Loucy (cell line): ENCODE results near the gene OSBPL2.

Experiments
- H2AFZ ChIP-seq: fragments of 200-600 bp; sonication (generic); 2 replicates; pipeline ENCODE4 v1.6.0; 2016; ENCODE audit warnings: antibody characterized with exemption, mild to moderate bottlenecking, low read length, moderate library complexity
- H3F3A ChIP-seq: fragments of 200-600 bp; 2 replicates; pipeline ENCODE4 v1.6.0; 2016; ENCODE audit warnings: antibody characterized with exemption, low read depth, mild to moderate bottlenecking
- H3K27me3 ChIP-seq: fragments of 200-600 bp; sonication (generic); 2 replicates; pipeline ENCODE4 v1.6.1; 2014; ENCODE audit warnings: low read length, mild to moderate bottlenecking; ENCODE audit not compliant: insufficient read depth, poor library complexity, severe bottlenecking
- H3K36me3 ChIP-seq: fragments of 200-600 bp; sonication (generic); 2 replicates; pipeline ENCODE4 v1.6.1; 2016; ENCODE audit warnings: low read length; ENCODE audit not compliant: insufficient read depth
- H3K4me1 ChIP-seq: fragments of 200-600 bp; sonication (generic); 2 replicates; pipeline ENCODE4 v1.5.1; 2014; ENCODE audit warnings: low read length, mild to moderate bottlenecking; ENCODE audit not compliant: insufficient read depth, poor library complexity, severe bottlenecking
- H3K4me2 ChIP-seq: fragments of 200-600 bp; sonication (generic); 2 replicates; pipeline ENCODE4 v1.6.0; 2014; ENCODE audit warnings: antibody characterized with exemption, low read length, low read depth, mild to moderate bottlenecking; ENCODE audit not compliant: poor library complexity, severe bottlenecking
- H3K4me3 ChIP-seq: fragments of 200-600 bp; sonication (generic); 2 replicates; pipeline ENCODE4 v1.5.1; 2014; ENCODE audit warnings: low read length, mild to moderate bottlenecking, mixed read lengths; ENCODE audit not compliant: poor library complexity, severe bottlenecking
- H3K79me2 ChIP-seq: fragments of 200-600 bp; sonication (generic); 2 replicates; pipeline ENCODE4 v1.6.1; 2014; ENCODE audit warnings: low read length; ENCODE audit not compliant: insufficient read depth
- H3K9ac ChIP-seq: fragments of 200-600 bp; sonication (generic); 2 replicates; pipeline ENCODE4 v1.6.0; 2014; ENCODE audit warnings: mild to moderate bottlenecking, low read depth, low read length, moderate library complexity; ENCODE audit not compliant: poor library complexity, severe bottlenecking
- H3K9me2 ChIP-seq: fragments of 200-600 bp; sonication (generic); replicated peaks from 2 replicates; pipeline ENCODE4 v1.6.1; 2016; ENCODE audit warnings: low read depth, low read length, mixed read lengths
- H3K9me3 ChIP-seq: fragments of 200-600 bp; sonication (generic); 2 replicates; pipeline ENCODE4 v1.6.1; 2014; ENCODE audit warnings: mild to moderate bottlenecking, antibody characterized with exemption, low read length, low read depth; ENCODE audit not compliant: insufficient read depth
- H4K20me1 ChIP-seq: fragments of 200-600 bp; sonication (generic); 2 replicates; pipeline ENCODE4 v1.6.0; 2014; ENCODE audit warnings: antibody characterized with exemption, low read length, mild to moderate bottlenecking; ENCODE audit not compliant: insufficient read depth, poor library complexity, severe bottlenecking
- EZH2phosphoT487 ChIP-seq: fragments of 200-600 bp; IDR thresholded peaks from 2 replicates; pipeline ENCODE4 v1.6.1; 2018; ENCODE audit warnings: antibody characterized with exemption, mild to moderate bottlenecking, moderate library complexity, borderline replicate concordance
- TF ChIP-seq, protein P1 (sequence below): fragments of 200-600 bp; sonication (generic); conservative IDR thresholded peaks from 2 replicates; pipeline ENCODE4 v1.5.1; 2014; ENCODE audit warnings: mild to moderate bottlenecking, antibody characterized with exemption, low read length

The OSBPL2 gene

DNA sequence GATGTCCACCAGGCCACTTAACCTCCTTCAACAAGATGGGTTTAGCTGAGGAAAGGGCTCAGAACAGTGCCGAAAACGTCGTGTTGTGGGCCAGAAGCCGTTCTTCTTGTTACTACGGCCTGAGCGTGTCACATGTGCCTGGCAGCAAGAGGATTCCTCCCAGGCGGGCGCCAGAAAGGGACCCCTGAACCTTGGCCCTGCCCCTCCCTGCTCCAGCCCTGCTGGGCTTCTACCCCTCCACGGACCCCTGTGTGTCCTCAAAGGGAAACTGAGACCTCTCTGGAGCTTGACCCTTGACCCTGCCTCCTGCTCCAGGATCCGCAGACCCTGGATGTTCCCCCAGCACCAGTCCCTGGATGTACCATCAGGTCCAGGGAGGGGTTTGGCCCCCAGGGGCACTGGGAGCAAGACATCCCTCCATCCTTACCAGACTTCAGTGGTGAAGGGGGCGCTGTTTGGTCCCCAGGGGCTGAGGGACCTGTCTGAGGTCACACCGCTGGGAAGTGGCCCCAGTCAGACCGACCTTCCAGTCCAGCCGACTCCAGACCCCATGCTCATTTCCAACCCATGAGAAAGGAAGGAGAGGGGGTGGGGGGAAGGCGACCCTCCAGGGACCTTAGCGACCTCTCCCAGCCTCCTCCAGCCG, 28.3 kb upstream of the OSBPL2 start:
- no peak overlapping the region for H3K4me3 ChIP-seq
- H3K9ac ChIP-seq = no peak overlapping the region
- H4K20me1 ChIP-seq = no peaks in the 10 kb centered on the region
- no peaks in the 10 kb centered on the region for H3K9me3 ChIP-seq
- H3F3A ChIP-seq = no peaks in the 10 kb centered on the region
- peaks cover 5% of the 10 kb centered on the region for H3K4me1 ChIP-seq
- no peak overlapping the region for H2AFZ ChIP-seq
- H3K36me3 ChIP-seq = no peaks in the 10 kb centered on the region
- no peaks in the 10 kb centered on the region for H3K27me3 ChIP-seq
- H3K9me2 ChIP-seq = no peaks in the 10 kb centered on the region
- TF ChIP-seq EZH2phosphoT487 = no peak
- TF ChIP-seq, protein P1, sequence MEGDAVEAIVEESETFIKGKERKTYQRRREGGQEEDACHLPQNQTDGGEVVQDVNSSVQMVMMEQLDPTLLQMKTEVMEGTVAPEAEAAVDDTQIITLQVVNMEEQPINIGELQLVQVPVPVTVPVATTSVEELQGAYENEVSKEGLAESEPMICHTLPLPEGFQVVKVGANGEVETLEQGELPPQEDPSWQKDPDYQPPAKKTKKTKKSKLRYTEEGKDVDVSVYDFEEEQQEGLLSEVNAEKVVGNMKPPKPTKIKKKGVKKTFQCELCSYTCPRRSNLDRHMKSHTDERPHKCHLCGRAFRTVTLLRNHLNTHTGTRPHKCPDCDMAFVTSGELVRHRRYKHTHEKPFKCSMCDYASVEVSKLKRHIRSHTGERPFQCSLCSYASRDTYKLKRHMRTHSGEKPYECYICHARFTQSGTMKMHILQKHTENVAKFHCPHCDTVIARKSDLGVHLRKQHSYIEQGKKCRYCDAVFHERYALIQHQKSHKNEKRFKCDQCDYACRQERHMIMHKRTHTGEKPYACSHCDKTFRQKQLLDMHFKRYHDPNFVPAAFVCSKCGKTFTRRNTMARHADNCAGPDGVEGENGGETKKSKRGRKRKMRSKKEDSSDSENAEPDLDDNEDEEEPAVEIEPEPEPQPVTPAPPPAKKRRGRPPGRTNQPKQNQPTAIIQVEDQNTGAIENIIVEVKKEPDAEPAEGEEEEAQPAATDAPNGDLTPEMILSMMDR = no peak
- no peak overlapping the region for H3K4me2 ChIP-seq
- peaks cover 12% of the 10 kb centered on the region; the same call in 1 of the 2 replicates for H3K79me2 ChIP-seq

DNA sequence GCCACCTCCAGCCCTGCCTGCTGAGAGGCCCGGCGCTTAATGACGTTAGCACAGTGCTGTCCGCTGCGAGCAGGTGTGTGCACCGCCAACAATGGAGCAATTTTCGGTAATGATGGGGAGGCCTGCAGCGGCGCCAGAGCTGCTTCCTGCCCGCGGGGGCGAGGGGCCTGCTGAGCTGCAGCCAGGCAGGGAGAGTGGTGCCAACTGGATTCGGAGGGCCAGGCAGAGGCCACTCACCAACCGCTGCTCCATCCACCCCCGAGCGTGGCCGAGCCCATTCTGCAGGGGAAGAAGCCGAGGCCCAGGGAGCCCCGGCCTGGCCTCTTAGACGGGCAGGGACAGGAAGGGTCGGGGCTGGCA, 27.8 kb upstream of the OSBPL2 start:
- Histone ChIP-seq H3K4me2 (no peak overlapping the region), H3K9me3 (no peaks in the 10 kb centered on the region)
- TF ChIP-seq EZH2phosphoT487 = no peak
- TF ChIP-seq, protein P1 = no peak

DNA sequence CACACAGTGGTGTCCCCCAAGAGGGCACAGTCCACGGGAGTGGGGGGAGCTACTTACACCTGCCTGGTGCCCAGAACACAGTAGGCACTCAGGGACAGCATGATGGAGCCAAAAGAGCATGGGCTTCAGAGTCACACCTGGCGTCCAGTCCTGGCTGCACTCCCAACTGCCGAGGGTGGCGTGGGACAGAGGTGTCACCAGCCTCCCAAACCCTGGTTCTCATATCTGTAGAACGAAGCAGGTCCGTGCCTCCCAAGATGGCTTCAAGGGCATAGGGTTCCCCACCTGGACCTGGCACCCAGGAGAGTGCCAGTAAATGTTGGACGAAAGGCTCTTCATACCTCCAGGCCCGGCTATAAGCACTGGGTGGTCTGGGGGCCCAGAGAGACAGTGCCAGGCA, 27.1 kb upstream of the OSBPL2 start:
- H3K36me3 ChIP-seq = no peaks in the 10 kb centered on the region
- H3K9me3 ChIP-seq = no peaks in the 10 kb centered on the region
- H4K20me1 ChIP-seq = no peaks in the 10 kb centered on the region
- H3K9ac ChIP-seq = no peak overlapping the region
- H3K79me2 ChIP-seq = no peaks in the 10 kb centered on the region; the same call in 1 of the 2 replicates
- H3K4me1 ChIP-seq = no peaks in the 10 kb centered on the region
- no peaks in the 10 kb centered on the region for H3K27me3 ChIP-seq
- H3K4me2 ChIP-seq = no peak overlapping the region
- H3K9me2 ChIP-seq = no peaks in the 10 kb centered on the region
- TF ChIP-seq, protein P1 = no peak
- no peak for TF ChIP-seq EZH2phosphoT487
- no peaks in the 10 kb centered on the region for H3F3A ChIP-seq
- H3K4me3 ChIP-seq = no peak overlapping the region
- H2AFZ ChIP-seq = no peak overlapping the region

More for the DNA sequence above, 27.8 kb upstream of the OSBPL2 start:
- Histone ChIP-seq H3K9ac (no peak overlapping the region), H3K27me3 (no peaks in the 10 kb centered on the region), H4K20me1 (no peaks in the 10 kb centered on the region), H3F3A (no peaks in the 10 kb centered on the region), H3K4me3 (no peak overlapping the region), H3K79me2 (peaks cover 7% of the 10 kb centered on the region; the same call in 1 of the 2 replicates), H3K9me2 (no peaks in the 10 kb centered on the region), H3K4me1 (peaks cover 3% of the 10 kb centered on the region), H3K36me3 (no peaks in the 10 kb centered on the region), H2AFZ (no peak overlapping the region)
